Stimulated activated CD4-positive, alpha-beta T cell treated with anti-CD3 and anti-CD28 coated beads, Interleukin-2, amount 100 ng/mL, for 4 hours (primary cell): ENCODE data around the gene HOXA4.

Source experiments
- DNase-seq: peaks from one replicate; pipeline ENCODE4 v3.0.0-alpha.2; 2020; ENCODE audit warnings: low read depth

The HOXA4 gene

GRCh38 chr7:27158436-27159265, 28.1 kb upstream of the HOXA4 start:
- no peak for DNase-seq

- no peak for DNase-seq
These were observed 27.3 kb upstream of the HOXA4 start for GRCh38 chr7:27157702-27158431.

- no peak for DNase-seq
These were observed 26.6 kb upstream of the HOXA4 start for GRCh38 chr7:27156916-27157701.

GRCh38 chr7:27156508-27156898, 25.9 kb upstream of the HOXA4 start, which contains the start of gene HOXA7:
HOXA7 (minus strand) TSS chr7:27156675; CDS start chr7:27156545, 130 bp downstream.
- no peak for DNase-seq

- DNase-seq, result no peak
These were observed 25.4 kb upstream of the HOXA4 start for GRCh38 chr7:27155816-27156507.

- peak; percentile 53 for DNase-seq
These were observed 24.6 kb upstream of the HOXA4 start for GRCh38 chr7:27154901-27155815.

GRCh38 chr7:27154369-27154768, 23.8 kb upstream of the HOXA4 start:
- no peak for DNase-seq

GRCh38 chr7:27153526-27153925, 23.0 kb upstream of the HOXA4 start:
- DNase-seq, result no peak

GRCh38 chr7:27152816-27153442, 22.4 kb upstream of the HOXA4 start:
- no peak for DNase-seq

GRCh38 chr7:27151931-27152815, 21.6 kb upstream of the HOXA4 start, which contains the start of gene HOXA3:
HOXA3 (minus strand) TSS chr7:27152583; CDS start chr7:27110640, 41,943 bp downstream.
- DNase-seq, result no peak

- DNase-seq, result no peak
These were observed 20.9 kb upstream of the HOXA4 start for GRCh38 chr7:27151341-27151930.

- peak; percentile 32 for DNase-seq
These were observed 20.2 kb upstream of the HOXA4 start for GRCh38 chr7:27150568-27151340.

GRCh38 chr7:27149842-27150567, 19.4 kb upstream of the HOXA4 start:
- no peak for DNase-seq

- DNase-seq, result no peak
These were observed 18.4 kb upstream of the HOXA4 start for GRCh38 chr7:27148756-27149641.

- DNase-seq, result no peak
These were observed 17.6 kb upstream of the HOXA4 start for GRCh38 chr7:27148031-27148755.
